Stomach (tissue), 4 donors: Measurements from ENCODE around the gene BNIP3.

Experiments
- CTCF ChIP-seq, 7 experiments: fragments of 450-650 bp in 4 of 7; fragments of 200-600 bp in 3 of 7; sonication (generic) in 3 of 7; IDR thresholded peaks; one replicate each; pipeline ENCODE4 v1.5.1; 2016 to 2019; ENCODE audit warnings: antibody characterized with exemption in 7 of 7, control low read depth in 2 of 7, mild to moderate bottlenecking in 1 of 7
- EP300 ChIP-seq: sonication (generic); formaldehyde crosslinking; IDR thresholded peaks from one replicate; pipeline ENCODE4 v1.6.1; 2017; ENCODE audit warnings: antibody characterized with exemption
- POLR2A ChIP-seq, 4 donors: fragments of 450-650 bp; IDR thresholded peaks; one replicate each; pipeline ENCODE4 v1.6.1; 2016; ENCODE audit warnings: antibody characterized with exemption in 4 of 4, control low read depth in 2 of 4, mild to moderate bottlenecking in 1 of 4, moderate library complexity in 1 of 4
- POLR2AphosphoS5 ChIP-seq, 3 donors: sonication (generic); formaldehyde crosslinking; IDR thresholded peaks; one replicate each; pipeline ENCODE4 v1.6.1; 2016; ENCODE audit warnings: antibody characterized with exemption in 3 of 3

- TF ChIP-seq CTCF (IDR thresholded peaks at IDR 0.05) (no peak), POLR2A (IDR thresholded peaks at IDR 0.05) (no peak), POLR2AphosphoS5 (IDR thresholded peaks at IDR 0.05) (no peak), EP300 (no peak)
These were observed 21.1 kb downstream of the BNIP3 start for GRCh38 chr10:131960631-131961046.
